ENCODE measurements around the gene TLR1. TPM values are rescaled to one million over a fixed set of nuclear protein-coding genes. Genes with fewer than 3 reads are reported as not detected.

Gene TLR1

GRCh38 chr4:38751341-38752010, 53.1 kb downstream of the TLR1 start:
- no peaks in the 10 kb centered on the region for H3K27me3 ChIP-seq (ENCODE audit: control insufficient read depth, insufficient read depth, low read length)
- no peak overlapping the region for H3K4me3 ChIP-seq (ENCODE audit: low read length)
- H3K9ac ChIP-seq (ENCODE audit: low read depth, low read length): no peak overlapping the region
- H3K4me1 ChIP-seq (ENCODE audit: control insufficient read depth, insufficient read depth, low read length): peaks cover 21% of the 10 kb centered on the region
- no peak overlapping the region for H3K4me2 ChIP-seq (ENCODE audit: low read length)
- H3K9me3 ChIP-seq (replicated peaks; ENCODE audit: low read length): no peaks in the 10 kb centered on the region
- no peaks in the 10 kb centered on the region for H3K36me3 ChIP-seq (ENCODE audit: insufficient read depth, low read length)

DNA sequence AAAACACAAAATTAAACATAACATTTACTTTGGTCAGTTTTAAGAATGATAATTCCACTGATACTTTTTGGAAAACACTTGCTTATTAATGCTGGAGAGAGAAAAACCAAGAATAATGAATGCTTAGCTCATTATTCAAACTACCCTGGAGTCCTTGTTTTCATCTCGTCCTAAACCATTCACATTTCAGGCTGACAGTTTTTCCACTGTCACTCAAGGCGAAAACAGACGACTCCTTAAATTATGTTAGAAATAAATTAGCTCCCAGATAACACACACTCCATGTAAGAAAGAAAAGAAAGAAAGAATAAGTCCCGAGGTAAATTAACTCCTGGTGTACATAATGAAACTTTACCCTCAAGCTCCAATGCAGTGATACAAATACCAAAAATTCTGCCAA, 55.3 kb downstream of the TLR1 start:
- H3K9ac ChIP-seq (ENCODE audit: low read depth, low read length): no peak overlapping the region
- H3K4me1 ChIP-seq (ENCODE audit: control insufficient read depth, insufficient read depth, low read length): peaks cover 21% of the 10 kb centered on the region
- H3K4me3 ChIP-seq (ENCODE audit: low read length): no peak overlapping the region
- no peak overlapping the region for H3K4me2 ChIP-seq (ENCODE audit: low read length)
- no peaks in the 10 kb centered on the region for H3K27me3 ChIP-seq (ENCODE audit: control insufficient read depth, insufficient read depth, low read length)
- no peaks in the 10 kb centered on the region for H3K9me3 ChIP-seq (replicated peaks; ENCODE audit: low read length)
- no peaks in the 10 kb centered on the region for H3K36me3 ChIP-seq (ENCODE audit: insufficient read depth, low read length)

DNA sequence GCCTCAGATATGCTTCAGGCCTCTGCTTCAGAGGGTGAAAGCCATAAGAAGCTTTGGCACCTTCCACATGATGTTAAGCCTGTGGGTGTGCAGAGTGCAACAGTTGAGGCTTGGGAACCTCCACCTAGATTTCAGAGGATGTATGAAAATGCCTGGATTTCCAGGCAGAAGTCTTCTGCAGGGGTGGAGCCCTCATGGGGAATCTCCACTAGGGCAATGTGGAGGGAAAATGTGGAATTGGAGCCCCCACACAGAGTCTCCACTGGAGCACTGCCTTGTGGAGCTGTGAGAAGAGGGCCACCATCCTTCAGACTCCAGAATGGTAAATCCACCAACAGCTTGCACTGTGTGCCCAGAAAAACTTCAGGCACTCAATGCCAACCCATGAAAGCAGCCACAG, 57.0 kb downstream of the TLR1 start:
- H3K4me2 ChIP-seq (ENCODE audit: low read length): no peak overlapping the region
- no peak overlapping the region for H3K9ac ChIP-seq (ENCODE audit: low read depth, low read length)
- H3K36me3 ChIP-seq (ENCODE audit: insufficient read depth, low read length): no peaks in the 10 kb centered on the region
- H3K27me3 ChIP-seq (ENCODE audit: control insufficient read depth, insufficient read depth, low read length): no peaks in the 10 kb centered on the region
- H3K9me3 ChIP-seq (replicated peaks; ENCODE audit: low read length): no peaks in the 10 kb centered on the region
- no peak overlapping the region for H3K4me3 ChIP-seq (ENCODE audit: low read length)
- H3K4me1 ChIP-seq (ENCODE audit: control insufficient read depth, insufficient read depth, low read length): peaks cover 13% of the 10 kb centered on the region

Small RNA genes lying within 50 kb of the gene (small RNA-seq; reads per million reads assigned to genes)
- gene RNA5SP158: not detected
